ENCODE data around the gene CCL21.

DNA sequence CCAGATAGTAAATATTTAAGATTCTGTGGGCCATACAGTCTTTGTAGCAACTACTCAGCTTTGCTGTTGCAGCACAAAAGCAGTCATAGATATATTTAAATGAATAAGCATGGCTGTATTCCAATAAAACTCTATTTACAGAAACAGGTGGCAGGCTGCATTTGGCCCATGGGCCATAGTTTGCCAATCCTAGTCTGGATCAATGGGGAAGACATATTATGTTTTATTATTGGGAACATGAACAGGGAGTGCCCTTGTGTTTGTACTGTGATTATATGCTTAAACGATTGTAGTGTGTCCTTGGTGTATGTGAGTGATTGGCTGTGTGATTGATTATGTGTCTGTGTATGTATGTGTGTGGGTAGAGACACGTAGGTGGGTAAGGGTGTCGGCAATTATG, 35.5 kb downstream of the CCL21 start:
- TF ChIP-seq, protein P1, sequence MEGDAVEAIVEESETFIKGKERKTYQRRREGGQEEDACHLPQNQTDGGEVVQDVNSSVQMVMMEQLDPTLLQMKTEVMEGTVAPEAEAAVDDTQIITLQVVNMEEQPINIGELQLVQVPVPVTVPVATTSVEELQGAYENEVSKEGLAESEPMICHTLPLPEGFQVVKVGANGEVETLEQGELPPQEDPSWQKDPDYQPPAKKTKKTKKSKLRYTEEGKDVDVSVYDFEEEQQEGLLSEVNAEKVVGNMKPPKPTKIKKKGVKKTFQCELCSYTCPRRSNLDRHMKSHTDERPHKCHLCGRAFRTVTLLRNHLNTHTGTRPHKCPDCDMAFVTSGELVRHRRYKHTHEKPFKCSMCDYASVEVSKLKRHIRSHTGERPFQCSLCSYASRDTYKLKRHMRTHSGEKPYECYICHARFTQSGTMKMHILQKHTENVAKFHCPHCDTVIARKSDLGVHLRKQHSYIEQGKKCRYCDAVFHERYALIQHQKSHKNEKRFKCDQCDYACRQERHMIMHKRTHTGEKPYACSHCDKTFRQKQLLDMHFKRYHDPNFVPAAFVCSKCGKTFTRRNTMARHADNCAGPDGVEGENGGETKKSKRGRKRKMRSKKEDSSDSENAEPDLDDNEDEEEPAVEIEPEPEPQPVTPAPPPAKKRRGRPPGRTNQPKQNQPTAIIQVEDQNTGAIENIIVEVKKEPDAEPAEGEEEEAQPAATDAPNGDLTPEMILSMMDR (IDR thresholded peaks at IDR 0.05) = no peak
- no peak for TF ChIP-seq EZH2 (IDR thresholded peaks at IDR 0.05; ENCODE audit: borderline replicate concordance, insufficient read depth, low read depth, low read length, poor library complexity, severe bottlenecking)
